ENCODE data around the gene ZEB2.

The ZEB2 gene

DNA sequence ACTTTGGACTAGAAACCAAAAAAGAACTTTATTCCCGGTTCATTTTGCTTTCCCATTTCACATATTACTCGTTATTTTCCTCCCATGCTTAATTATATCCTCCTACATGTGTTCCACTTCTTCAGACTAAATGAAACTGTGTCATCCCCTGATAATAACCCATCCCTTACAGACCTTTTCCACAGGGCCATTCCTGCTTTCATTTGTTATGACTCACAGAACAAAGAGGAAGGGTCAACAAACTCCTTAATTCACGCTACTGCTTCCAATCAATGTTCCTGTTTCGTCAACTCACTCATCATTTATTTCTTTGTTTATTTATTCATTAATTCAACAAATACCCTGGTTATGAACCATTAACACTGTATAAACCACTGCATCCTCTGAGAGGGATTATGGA, 104.5 kb downstream of the ZEB2 start:
- no peaks in the 10 kb centered on the region for H3K79me2 ChIP-seq (ENCODE audit: insufficient read depth, low read length)
- no peaks in the 10 kb centered on the region for H4K20me1 ChIP-seq (ENCODE audit: insufficient read depth, low read length)
- H3K4me2 ChIP-seq (ENCODE audit: insufficient read depth, low read length) = no peak overlapping the region
- no peaks in the 10 kb centered on the region for H3K9me3 ChIP-seq (ENCODE audit: insufficient read depth, low read length, severe bottlenecking)
- ATAC-seq (ENCODE audit: insufficient read depth, low read depth) = no peak
- no peak overlapping the region for H3K9ac ChIP-seq (ENCODE audit: low read depth, low read length)
- H3K27me3 ChIP-seq (ENCODE audit: insufficient read depth, low read length, poor library complexity) = no peaks in the 10 kb centered on the region
- no peak overlapping the region for H2AFZ ChIP-seq (ENCODE audit: low read depth, low read length)
- no peak for TF ChIP-seq EZH2 (IDR thresholded peaks at IDR 0.05; ENCODE audit: borderline replicate concordance, low read depth, low read length, severe bottlenecking)
- TF ChIP-seq, protein P1, sequence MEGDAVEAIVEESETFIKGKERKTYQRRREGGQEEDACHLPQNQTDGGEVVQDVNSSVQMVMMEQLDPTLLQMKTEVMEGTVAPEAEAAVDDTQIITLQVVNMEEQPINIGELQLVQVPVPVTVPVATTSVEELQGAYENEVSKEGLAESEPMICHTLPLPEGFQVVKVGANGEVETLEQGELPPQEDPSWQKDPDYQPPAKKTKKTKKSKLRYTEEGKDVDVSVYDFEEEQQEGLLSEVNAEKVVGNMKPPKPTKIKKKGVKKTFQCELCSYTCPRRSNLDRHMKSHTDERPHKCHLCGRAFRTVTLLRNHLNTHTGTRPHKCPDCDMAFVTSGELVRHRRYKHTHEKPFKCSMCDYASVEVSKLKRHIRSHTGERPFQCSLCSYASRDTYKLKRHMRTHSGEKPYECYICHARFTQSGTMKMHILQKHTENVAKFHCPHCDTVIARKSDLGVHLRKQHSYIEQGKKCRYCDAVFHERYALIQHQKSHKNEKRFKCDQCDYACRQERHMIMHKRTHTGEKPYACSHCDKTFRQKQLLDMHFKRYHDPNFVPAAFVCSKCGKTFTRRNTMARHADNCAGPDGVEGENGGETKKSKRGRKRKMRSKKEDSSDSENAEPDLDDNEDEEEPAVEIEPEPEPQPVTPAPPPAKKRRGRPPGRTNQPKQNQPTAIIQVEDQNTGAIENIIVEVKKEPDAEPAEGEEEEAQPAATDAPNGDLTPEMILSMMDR (IDR thresholded peaks at IDR 0.05; ENCODE audit: borderline replicate concordance, extremely low read depth, low read length, poor library complexity, severe bottlenecking) = no peak
- DNase-seq = no peak
- no peak overlapping the region for H3K4me3 ChIP-seq (ENCODE audit: low read depth in 1 of 2, low read length in 2 of 2)
- no peaks in the 10 kb centered on the region for H3K4me1 ChIP-seq (ENCODE audit: insufficient read depth, low read length)
- H3K27ac ChIP-seq (ENCODE audit: low read length) = no peak overlapping the region
- no peaks in the 10 kb centered on the region; the same call in 1 of the 2 replicates for H3K36me3 ChIP-seq (ENCODE audit: insufficient read depth, low read length)

GRCh38 chr2:144414324-144414845, 105.5 kb downstream of the ZEB2 start:
- H3K79me2 ChIP-seq (ENCODE audit: insufficient read depth, low read length) = no peaks in the 10 kb centered on the region
- no peak for DNase-seq
- no peaks in the 10 kb centered on the region for H3K9me3 ChIP-seq (ENCODE audit: insufficient read depth, low read length, severe bottlenecking)
- no peak overlapping the region for H3K4me2 ChIP-seq (ENCODE audit: insufficient read depth, low read length)
- H3K4me1 ChIP-seq (ENCODE audit: insufficient read depth, low read length) = no peaks in the 10 kb centered on the region
- H3K27ac ChIP-seq (ENCODE audit: low read length) = no peak overlapping the region
- ATAC-seq (ENCODE audit: insufficient read depth, low read depth) = no peak
- H3K4me3 ChIP-seq (ENCODE audit: low read depth in 1 of 2, low read length in 2 of 2) = no peak overlapping the region
- TF ChIP-seq EZH2 (IDR thresholded peaks at IDR 0.05; ENCODE audit: borderline replicate concordance, low read depth, low read length, severe bottlenecking) = no peak
- TF ChIP-seq, protein P1 (IDR thresholded peaks at IDR 0.05; ENCODE audit: borderline replicate concordance, extremely low read depth, low read length, poor library complexity, severe bottlenecking) = no peak
- no peaks in the 10 kb centered on the region for H3K27me3 ChIP-seq (ENCODE audit: insufficient read depth, low read length, poor library complexity)
- no peaks in the 10 kb centered on the region; the same call in 1 of the 2 replicates for H3K36me3 ChIP-seq (ENCODE audit: insufficient read depth, low read length)
- H4K20me1 ChIP-seq (ENCODE audit: insufficient read depth, low read length) = no peaks in the 10 kb centered on the region
- H3K9ac ChIP-seq (ENCODE audit: low read depth, low read length) = no peak overlapping the region
- no peak overlapping the region for H2AFZ ChIP-seq (ENCODE audit: low read depth, low read length)

DNA sequence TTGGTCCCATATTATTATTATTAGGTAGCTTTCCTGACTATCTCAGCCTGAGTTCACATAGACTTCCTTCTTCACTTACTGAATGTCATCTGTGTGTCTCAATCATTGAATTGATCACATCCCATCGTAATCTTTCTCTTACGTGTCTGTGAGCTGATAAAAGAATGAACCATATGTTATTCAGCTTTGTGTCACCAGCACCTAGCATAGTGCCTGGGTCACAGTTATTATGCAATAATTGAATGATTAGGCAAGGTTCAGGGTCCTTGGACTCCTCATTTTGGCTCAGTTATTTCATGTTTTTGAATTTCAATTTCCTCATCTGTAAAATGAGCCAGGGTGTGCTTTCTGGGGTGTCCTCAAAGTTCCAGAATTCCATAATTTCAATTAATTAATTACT, 107.2 kb downstream of the ZEB2 start:
- H2AFZ ChIP-seq (ENCODE audit: low read depth, low read length) = no peak overlapping the region

More for the DNA sequence above, 107.2 kb downstream of the ZEB2 start:
- Histone ChIP-seq H3K36me3 (ENCODE audit: insufficient read depth, low read length) (no peaks in the 10 kb centered on the region; the same call in 1 of the 2 replicates), H3K4me2 (ENCODE audit: insufficient read depth, low read length) (no peak overlapping the region), H3K4me1 (ENCODE audit: insufficient read depth, low read length) (no peaks in the 10 kb centered on the region), H3K27me3 (ENCODE audit: insufficient read depth, low read length, poor library complexity) (no peaks in the 10 kb centered on the region), H3K27ac (ENCODE audit: low read length) (no peak overlapping the region), H3K4me3 (ENCODE audit: low read depth in 1 of 2, low read length in 2 of 2) (no peak overlapping the region), H3K79me2 (ENCODE audit: insufficient read depth, low read length) (no peaks in the 10 kb centered on the region), H3K9ac (ENCODE audit: low read depth, low read length) (no peak overlapping the region), H3K9me3 (ENCODE audit: insufficient read depth, low read length, severe bottlenecking) (no peaks in the 10 kb centered on the region), H4K20me1 (ENCODE audit: insufficient read depth, low read length) (no peaks in the 10 kb centered on the region)
- DNase-seq (no peak), ATAC-seq (ENCODE audit: insufficient read depth, low read depth) (no peak)
- no peak for TF ChIP-seq EZH2 (IDR thresholded peaks at IDR 0.05; ENCODE audit: borderline replicate concordance, low read depth, low read length, severe bottlenecking)
- TF ChIP-seq, protein P1 (IDR thresholded peaks at IDR 0.05; ENCODE audit: borderline replicate concordance, extremely low read depth, low read length, poor library complexity, severe bottlenecking) = no peak
